Subcutaneous adipose tissue (tissue), 4 donors: ENCODE measurements around the gene RERE. TPM values are rescaled to one million over a fixed set of nuclear protein-coding genes. Genes with fewer than 3 reads are reported as not detected.

ENCODE experiments used
- CTCF ChIP-seq: fragments of 450-650 bp; IDR thresholded peaks from one replicate; pipeline ENCODE4 v1.5.1; 2016; ENCODE audit warnings: low read depth, mild to moderate bottlenecking, control low read depth, antibody characterized with exemption, moderate library complexity
- total RNA-seq, 4 donors: library from RNA; depleted of rRNA; stranded (reverse); fragments of >200 nt; gene quantifications; one replicate each; pipeline ENCODE4 v1.1.0, GENCODE V29; 2016

RERE gene
- total RNA-seq, 4 donors from 2014 or later, result 67.0 to 91.4 (median 83.1) TPM

- no peak for TF ChIP-seq CTCF
Observed at GRCh38 chr1:8680664-8681650, 136.5 kb downstream of the RERE start.

DNA sequence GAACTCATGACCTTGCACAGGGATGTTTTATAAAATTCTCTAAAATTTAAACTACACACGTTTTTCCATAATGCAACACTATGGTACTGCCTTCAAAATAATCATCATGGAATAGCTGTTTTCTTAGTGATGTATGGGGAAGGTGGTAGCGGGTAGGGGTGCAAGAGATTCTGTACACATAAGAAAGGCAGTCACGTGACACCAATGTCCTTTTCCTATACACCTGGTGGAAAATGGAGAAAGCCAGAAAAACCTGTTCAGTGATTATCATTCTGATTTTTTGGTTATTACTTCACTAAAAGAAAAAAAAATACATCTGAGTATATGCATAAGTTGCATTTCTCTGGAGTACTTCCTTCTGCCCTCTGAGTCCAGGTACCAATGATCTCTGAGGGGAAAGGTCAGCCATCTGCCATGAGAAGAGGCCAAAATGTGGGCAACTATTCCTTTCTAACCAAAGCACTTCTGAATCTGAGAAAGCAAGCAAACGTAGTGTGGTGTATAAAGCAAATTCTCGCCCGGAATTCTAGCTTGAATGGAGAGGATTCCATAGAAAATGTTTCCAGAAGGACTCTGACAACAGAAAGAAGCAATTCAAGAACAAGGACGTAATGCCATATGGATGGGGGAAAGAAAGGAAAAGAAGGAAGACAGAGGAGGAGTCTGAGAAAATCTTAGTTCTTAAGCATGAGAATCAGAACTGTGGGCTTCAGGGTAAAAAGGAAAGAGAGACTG is 137.3 kb downstream of the RERE start:
- TF ChIP-seq CTCF, result no peak

- TF ChIP-seq CTCF, result no peak
Observed at GRCh38 chr1:8679395-8679800, 138.0 kb downstream of the RERE start.

- no peak for TF ChIP-seq CTCF
Observed at GRCh38 chr1:8678673-8679394, 138.6 kb downstream of the RERE start.

- no peak for TF ChIP-seq CTCF
Observed at GRCh38 chr1:8677782-8678181, 139.7 kb downstream of the RERE start.

DNA sequence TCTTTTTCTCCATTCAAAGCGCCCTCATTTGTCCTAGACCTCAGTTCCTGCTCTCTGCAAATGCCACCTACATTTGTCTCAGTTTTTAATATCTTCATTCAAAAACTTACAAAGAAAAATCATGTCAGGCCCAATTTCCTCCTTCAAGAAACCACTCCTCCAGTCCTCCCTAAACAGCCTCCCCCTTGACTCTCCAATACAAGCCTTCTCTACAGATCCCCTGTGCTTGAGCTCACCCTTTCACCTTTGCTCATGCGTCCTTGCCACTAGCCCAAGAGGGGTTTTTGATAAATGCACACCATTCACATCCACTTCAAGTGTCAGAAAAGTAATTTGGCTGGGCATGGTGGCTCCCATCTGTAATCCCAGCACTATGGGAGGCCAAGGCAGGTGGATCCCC is 140.6 kb downstream of the RERE start:
- TF ChIP-seq CTCF, result no peak
